Stimulated activated CD8-positive, alpha-beta memory T cell treated with anti-CD3 and anti-CD28 coated beads, Interleukin-7, amount 100 ng/mL, for 4 hours (primary cell): ENCODE measurements around the gene MCTS1.
"Not testable (repeated sequence)": the region's sequence is repeated elsewhere in the genome, so short reads cannot be mapped to it uniquely, and the experiment has no call there.

Source experiments
- DNase-seq, 2 donors: peaks; one replicate each; pipeline ENCODE4 v3.0.0-alpha.2; 2020; ENCODE audit warnings: low read depth in 2 of 2

Gene MCTS1

DNA sequence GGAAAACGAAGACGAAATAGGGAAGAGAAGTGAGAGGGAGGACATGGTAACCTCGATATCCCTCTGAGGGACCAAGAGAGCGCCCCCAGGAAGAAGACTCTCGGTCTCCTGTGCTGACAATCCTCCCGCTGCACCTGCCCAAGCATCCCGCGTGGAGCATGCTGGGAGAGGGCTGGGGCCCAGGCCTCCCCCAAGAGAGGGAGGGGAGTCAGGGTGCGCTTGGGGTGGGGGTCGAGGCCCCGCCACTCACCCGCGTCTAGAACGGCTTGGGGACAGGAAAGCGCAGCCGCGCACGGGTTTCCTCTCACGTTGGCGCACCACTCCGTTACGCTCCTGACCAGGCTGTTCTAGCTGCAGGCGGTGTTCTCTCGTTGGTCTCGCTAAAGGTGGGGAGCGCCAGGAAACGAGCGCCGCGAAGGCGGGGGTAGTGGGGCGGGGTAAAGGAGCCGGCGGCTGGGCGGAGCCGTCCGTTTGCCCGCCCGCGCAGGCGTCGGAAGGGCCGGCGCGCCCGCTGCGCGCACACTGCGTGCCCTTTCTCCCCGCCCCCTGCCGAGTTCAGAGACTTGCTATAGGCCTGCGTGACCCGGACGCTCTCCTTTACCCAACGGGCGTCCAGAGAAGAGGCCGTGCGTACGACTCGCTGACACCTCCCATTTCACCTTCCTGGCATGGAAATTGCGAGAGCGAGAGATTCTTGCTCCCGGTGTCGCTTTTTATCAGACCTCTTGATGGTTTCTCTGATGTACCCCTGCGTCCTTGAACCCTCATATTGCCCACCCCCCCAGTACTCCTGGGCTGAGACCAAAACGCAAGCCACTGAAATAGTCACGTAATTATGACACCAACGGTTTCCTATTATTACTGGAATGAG is 26.0 kb downstream of the MCTS1 start, which contains the start of gene C1GALT1C1:
TSS of gene C1GALT1C1 (minus strand) at position 388 of the 871 bp plus-strand sequence. CDS start 2,888 bp downstream, outside the sequence.
- peak; percentile 81 to 85 for DNase-seq

DNA sequence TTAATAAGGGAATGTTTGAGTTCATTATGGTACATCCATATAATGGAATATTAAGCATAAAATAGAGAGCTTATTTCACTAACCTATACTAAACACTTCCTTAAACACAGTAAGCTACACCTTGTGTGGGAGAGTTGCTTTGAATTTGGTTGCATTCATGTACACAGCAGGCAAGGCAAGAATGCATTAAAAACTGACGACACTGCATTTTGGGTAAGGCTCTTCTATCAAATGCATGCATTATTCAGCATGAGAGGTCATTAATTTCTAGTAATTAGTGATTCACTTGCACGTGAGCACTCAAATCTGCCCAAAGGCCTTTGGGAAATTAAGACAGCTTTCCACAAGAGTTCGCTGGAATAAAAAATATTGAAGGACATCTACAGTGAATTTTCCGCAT is 34.7 kb downstream of the MCTS1 start:
- DNase-seq: no peak

DNA sequence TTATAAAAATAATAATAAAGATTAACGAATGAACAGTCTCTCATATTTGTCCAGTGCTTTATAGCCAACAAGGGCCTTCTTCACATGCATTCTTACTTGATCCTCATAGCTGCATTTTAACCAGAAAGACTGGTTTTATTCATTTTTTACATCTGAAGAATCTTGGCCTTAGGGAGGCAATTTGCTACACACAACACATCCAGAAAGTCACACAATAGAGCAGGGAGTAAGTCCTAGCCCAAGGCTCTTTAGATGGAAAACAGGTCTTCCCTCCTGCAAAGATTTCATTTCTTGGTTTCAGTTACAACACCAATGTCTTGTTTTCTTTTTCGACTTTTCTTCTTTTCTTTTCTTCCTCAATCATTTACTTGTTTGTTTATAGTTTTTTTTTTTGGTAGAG is 39.0 kb downstream of the MCTS1 start:
- DNase-seq: no peak

DNA sequence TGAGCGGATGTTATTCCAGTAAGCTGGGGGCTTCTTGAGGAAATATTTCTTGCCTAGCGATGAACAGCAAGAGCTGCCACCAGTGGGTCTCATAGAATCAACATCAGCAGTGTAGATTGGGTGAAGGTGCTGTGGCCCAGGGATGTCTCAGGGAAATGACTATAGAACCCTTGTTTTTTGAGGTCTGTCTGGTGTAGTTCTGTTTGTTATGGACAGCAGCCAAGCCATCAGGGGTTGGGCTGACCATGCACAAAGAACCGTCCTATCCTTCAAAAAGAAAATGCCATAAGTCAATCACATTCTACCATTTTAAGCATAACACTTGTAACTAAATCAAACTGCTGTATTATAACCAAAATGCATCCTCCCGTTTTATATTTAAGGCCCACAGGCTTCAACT is 43.2 kb downstream of the MCTS1 start:
- DNase-seq: no peak

DNA sequence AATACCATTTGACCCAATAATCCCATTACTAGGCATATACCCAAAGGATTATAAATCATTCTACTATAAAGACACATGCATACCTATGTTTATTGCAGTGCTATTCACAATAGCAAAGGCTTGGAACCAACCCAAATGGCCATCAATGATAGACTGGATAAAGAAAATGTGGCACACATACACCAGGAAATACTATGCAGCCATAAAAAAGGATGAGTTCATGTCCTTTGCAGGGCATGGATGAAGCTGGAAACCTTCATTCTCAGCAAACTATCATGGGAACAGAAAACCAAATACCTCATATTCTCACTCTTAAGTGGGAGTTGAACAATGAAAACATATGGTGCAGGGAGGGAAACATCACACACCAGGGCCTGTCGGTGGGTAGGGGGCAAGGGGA is 48.4 kb downstream of the MCTS1 start:
- not testable (repeated sequence) for DNase-seq

DNA sequence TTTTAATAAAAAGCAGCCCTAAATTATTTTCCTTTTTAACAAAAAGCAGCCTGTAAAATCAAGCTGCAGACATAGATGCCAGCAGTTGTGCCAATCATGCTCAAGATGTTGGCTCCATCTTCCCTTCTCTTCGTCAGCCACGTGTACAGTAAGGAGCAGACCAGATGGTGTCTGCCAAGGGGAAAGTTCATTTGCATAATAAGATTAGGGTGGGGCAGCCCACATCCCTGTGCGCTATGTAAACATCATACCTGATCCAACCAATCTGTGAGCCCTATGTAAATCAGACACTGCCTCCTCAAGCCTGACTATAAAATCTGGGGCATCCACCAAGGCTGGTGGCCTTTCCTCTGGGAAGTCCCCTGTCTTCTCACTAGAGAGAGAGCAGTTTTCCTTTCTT is 49.1 kb downstream of the MCTS1 start:
- no peak for DNase-seq

DNA sequence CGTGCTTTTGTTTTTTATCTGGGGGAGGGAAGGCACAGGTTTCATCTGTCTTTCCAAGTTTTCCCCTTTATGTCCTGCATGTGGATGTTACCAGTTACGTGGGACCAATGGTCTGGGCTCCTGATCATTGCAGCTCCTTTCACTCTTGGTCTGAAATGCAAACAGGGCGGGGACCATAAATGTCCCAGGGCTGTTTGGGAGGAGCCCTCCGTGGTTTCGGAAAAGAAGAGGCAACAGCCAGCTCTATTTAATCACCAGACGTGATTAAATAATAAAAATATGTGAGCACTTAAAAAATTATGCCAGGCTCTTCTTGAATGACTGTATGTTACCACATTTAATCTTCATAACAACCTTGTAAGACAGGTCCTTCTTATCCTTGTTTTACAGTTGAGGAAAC is 56.7 kb downstream of the MCTS1 start:
- DNase-seq: no peak
